Neural cell (in vitro differentiated cells): ENCODE results near the gene DOCK4.

ENCODE experiments used
- EP300 ChIP-seq: fragments of 450-650 bp; conservative IDR thresholded peaks from 2 replicates; pipeline ENCODE4 v1.6.1; 2014; ENCODE audit warnings: antibody characterized with exemption, mild to moderate bottlenecking, moderate library complexity; ENCODE audit not compliant: poor library complexity, severe bottlenecking
- EZH2 ChIP-seq: fragments of 200-600, 300-800 bp; shearing (Covaris generic), sonication (generic); IDR thresholded peaks from 2 replicates; pipeline ENCODE4 v1.6.1; 2014; ENCODE audit warnings: antibody characterized with exemption, low read length, borderline replicate concordance, mild to moderate bottlenecking; ENCODE audit not compliant: insufficient read depth, poor library complexity, severe bottlenecking
- POLR2AphosphoS5 ChIP-seq: IDR thresholded peaks from 2 replicates; pipeline ENCODE4 v1.6.1; 2012
- SMC3 ChIP-seq: fragments of 450-650 bp; conservative IDR thresholded peaks from 2 replicates; pipeline ENCODE4 v1.6.1; 2014; ENCODE audit warnings: antibody characterized with exemption, mild to moderate bottlenecking, moderate library complexity; ENCODE audit not compliant: poor library complexity
- TAF1 ChIP-seq: IDR thresholded peaks from 2 replicates; pipeline ENCODE4 v1.6.1; 2012; ENCODE audit warnings: low read depth
- TF ChIP-seq, protein P1 (sequence below): fragments of 450-650 bp; IDR thresholded peaks from 2 replicates; pipeline ENCODE4 v1.5.1; 2014; ENCODE audit warnings: antibody characterized with exemption, mild to moderate bottlenecking, moderate library complexity; ENCODE audit not compliant: poor library complexity, severe bottlenecking
- TF ChIP-seq, protein P2 (sequence below): IDR thresholded peaks from 2 replicates; pipeline ENCODE4 v1.6.1; 2012; ENCODE audit warnings: borderline replicate concordance

DNA sequence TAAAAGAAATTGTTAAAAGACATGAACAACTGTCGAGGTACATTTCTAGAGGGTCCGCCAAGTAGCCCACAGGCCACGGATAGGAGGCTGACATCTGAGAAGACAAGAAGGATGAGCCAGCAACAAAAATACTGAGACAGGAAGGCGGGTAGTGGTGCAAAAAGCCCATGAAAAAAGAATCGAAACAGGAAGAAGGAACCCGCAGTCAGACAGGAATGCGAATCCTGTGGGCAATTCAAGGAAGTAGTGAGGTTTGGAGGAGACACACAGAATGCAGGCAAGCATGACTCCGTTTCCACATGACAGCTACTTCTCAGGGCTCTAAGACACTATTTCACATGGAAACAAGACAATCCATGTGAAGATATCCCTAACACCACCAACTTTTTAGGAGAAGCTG is 125.2 kb downstream of the DOCK4 start:
- TF ChIP-seq, protein P1, sequence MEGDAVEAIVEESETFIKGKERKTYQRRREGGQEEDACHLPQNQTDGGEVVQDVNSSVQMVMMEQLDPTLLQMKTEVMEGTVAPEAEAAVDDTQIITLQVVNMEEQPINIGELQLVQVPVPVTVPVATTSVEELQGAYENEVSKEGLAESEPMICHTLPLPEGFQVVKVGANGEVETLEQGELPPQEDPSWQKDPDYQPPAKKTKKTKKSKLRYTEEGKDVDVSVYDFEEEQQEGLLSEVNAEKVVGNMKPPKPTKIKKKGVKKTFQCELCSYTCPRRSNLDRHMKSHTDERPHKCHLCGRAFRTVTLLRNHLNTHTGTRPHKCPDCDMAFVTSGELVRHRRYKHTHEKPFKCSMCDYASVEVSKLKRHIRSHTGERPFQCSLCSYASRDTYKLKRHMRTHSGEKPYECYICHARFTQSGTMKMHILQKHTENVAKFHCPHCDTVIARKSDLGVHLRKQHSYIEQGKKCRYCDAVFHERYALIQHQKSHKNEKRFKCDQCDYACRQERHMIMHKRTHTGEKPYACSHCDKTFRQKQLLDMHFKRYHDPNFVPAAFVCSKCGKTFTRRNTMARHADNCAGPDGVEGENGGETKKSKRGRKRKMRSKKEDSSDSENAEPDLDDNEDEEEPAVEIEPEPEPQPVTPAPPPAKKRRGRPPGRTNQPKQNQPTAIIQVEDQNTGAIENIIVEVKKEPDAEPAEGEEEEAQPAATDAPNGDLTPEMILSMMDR: no peak
- no peak for TF ChIP-seq TAF1
- no peak for TF ChIP-seq EP300
- no peak for TF ChIP-seq POLR2AphosphoS5
- no peak for TF ChIP-seq EZH2
- TF ChIP-seq, protein P2, sequence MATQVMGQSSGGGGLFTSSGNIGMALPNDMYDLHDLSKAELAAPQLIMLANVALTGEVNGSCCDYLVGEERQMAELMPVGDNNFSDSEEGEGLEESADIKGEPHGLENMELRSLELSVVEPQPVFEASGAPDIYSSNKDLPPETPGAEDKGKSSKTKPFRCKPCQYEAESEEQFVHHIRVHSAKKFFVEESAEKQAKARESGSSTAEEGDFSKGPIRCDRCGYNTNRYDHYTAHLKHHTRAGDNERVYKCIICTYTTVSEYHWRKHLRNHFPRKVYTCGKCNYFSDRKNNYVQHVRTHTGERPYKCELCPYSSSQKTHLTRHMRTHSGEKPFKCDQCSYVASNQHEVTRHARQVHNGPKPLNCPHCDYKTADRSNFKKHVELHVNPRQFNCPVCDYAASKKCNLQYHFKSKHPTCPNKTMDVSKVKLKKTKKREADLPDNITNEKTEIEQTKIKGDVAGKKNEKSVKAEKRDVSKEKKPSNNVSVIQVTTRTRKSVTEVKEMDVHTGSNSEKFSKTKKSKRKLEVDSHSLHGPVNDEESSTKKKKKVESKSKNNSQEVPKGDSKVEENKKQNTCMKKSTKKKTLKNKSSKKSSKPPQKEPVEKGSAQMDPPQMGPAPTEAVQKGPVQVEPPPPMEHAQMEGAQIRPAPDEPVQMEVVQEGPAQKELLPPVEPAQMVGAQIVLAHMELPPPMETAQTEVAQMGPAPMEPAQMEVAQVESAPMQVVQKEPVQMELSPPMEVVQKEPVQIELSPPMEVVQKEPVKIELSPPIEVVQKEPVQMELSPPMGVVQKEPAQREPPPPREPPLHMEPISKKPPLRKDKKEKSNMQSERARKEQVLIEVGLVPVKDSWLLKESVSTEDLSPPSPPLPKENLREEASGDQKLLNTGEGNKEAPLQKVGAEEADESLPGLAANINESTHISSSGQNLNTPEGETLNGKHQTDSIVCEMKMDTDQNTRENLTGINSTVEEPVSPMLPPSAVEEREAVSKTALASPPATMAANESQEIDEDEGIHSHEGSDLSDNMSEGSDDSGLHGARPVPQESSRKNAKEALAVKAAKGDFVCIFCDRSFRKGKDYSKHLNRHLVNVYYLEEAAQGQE: no peak
- TF ChIP-seq SMC3: no peak
